HG02678 (cell line): ENCODE measurements around the gene TAF4.
"Not testable (repeated sequence)": the region's sequence is repeated elsewhere in the genome, so short reads cannot be mapped to it uniquely, and the experiment has no call there.

ENCODE experiments used
- ATAC-seq: cut with Tn5 transposase; IDR thresholded peaks from one replicate; pipeline ENCODE4 v1.9.1; 2021; ENCODE audit warnings: mild to moderate bottlenecking, moderate library complexity; ENCODE audit not compliant: unreplicated experiment

The TAF4 gene

GRCh38 chr20:61949714-61950640 lies 115.7 kb downstream of the TAF4 start:
- no peak for ATAC-seq

- ATAC-seq: no peak
Measured at GRCh38 chr20:61949363-61949713, 116.3 kb downstream of the TAF4 start.

DNA sequence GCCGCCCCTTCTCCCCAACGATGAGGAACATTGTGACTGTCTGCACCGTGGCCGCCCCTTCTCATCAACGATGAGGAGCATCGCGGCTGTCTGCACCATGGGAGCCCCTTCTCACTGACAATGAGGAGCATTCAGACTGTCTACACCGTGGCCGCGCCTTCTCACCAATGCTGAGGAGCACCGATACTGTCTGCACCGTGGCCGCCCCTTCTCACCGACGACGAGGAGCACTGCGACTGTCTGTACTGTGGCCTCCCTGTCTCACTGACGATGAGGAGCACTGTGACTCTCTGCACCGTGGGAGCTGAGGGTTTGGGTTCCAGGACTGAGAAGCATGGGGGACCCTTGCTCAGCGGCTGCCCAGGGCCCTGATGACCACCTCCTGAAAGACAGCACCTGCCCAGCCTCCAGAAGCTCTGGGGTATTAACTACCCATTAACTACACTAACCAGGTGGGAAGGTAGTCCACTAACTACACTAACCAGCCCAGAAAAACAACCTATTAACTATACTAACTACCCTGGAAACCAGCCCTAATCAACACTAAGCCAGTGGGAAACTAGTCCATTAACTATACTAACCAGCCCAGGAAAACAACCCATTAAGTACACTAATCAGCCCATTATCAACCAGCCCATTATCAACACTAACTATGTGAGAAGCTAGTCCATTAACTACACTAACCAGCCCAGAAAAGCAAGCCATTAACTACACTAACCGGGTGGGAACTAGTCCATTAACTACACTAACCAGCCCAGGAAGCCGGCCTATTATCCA lies 116.9 kb downstream of the TAF4 start:
- no peak for ATAC-seq

DNA sequence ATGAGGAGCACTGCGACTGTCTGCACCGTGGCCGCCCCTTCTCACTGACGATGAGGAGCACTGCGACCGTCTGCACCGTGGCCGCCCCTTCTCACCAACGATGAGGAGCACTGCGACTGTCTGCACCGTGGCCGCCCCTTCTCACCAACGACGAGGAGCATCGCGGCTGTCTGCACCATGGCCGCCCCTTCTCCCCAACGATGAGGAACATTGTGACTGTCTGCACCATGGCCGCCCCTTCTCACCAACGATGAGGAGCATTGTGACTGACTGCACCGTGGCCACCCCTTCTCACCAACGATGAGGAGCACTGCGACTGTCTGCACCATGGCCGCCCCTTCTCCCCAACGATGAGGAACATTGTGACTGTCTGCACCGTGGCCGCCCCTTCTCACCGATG lies 117.6 kb downstream of the TAF4 start:
- ATAC-seq: not testable (repeated sequence)

DNA sequence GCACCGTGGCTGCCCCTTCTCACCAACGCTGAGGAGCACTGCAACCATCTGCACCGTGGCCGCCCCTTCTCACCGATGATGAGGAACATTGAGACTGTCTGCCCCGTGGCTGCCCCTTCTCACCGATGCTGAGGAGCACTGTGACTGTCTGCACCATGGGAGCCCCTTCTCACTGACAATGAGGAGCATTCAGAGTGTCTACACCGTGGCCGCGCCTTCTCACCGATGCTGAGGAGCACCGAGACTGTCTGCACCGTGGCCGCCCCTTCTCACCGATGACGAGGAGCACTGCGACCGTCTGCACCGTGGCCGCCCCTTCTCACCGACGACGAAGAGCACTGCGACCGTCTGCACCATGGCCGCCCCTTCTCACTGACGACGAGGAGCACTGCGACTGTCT lies 120.2 kb downstream of the TAF4 start:
- ATAC-seq: not testable (repeated sequence)

- ATAC-seq: not testable (repeated sequence)
Measured at GRCh38 chr20:61944967-61945366, 120.7 kb downstream of the TAF4 start.

GRCh38 chr20:61942526-61942925 lies 123.2 kb downstream of the TAF4 start:
- no peak for ATAC-seq

DNA sequence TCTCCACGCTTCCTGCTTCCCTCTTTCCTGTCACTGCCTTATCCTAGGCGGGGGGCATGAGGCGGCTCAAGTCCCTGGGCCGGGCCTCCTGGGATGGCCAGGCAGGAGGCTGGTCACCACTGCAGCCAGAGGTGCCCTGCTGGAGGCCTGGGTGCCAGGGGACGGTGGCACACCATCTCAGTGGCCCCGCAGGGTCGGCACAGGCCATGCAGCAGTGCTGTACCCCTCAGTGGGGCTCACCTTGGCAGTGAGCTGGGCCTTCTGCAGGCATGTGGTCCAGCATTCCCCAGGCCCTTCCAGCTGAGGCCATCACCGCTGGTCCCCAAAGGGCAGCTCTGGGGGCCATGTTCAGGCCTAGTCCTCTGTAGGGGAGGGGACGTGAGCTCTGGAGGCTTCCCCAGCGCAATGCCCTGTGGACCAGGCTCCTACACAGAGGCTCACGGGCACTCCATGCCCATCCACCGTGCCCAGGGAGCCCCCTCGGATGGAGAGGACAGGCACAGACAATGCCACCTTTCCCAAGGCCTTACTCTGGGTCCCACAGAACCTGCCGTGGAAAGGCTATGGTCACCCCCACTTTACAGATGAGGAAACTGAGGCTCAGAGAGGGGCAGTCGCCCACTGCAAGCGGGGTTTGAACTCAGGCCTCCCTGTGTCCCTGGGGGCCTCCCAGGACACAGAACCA lies 123.8 kb downstream of the TAF4 start:
- ATAC-seq: no peak

- ATAC-seq: no peak
Measured at GRCh38 chr20:61940976-61941720, 124.5 kb downstream of the TAF4 start.

DNA sequence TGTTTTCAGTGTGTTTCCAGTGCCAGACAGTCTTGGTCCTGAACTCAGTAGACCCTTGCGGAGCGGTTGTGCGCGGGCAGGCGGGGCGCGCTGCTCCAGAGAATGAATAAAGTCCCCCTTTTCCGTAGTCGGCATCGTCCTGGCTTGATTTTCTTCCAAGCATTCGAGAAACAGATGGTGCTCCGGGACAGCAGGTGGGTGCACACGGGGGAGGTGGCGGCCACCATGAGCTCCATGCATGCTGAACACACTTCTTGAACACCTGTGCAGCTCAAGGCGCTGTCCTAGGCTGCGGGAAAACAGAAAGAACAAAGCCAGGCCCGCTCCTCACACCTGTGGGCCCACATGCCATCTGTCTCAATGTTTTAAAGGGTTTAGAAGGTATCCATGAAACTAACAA lies 125.2 kb downstream of the TAF4 start:
- no peak for ATAC-seq

GRCh38 chr20:61939691-61940360 lies 125.9 kb downstream of the TAF4 start:
- no peak for ATAC-seq

- no peak for ATAC-seq
Measured at GRCh38 chr20:61938839-61939690, 126.6 kb downstream of the TAF4 start.

DNA sequence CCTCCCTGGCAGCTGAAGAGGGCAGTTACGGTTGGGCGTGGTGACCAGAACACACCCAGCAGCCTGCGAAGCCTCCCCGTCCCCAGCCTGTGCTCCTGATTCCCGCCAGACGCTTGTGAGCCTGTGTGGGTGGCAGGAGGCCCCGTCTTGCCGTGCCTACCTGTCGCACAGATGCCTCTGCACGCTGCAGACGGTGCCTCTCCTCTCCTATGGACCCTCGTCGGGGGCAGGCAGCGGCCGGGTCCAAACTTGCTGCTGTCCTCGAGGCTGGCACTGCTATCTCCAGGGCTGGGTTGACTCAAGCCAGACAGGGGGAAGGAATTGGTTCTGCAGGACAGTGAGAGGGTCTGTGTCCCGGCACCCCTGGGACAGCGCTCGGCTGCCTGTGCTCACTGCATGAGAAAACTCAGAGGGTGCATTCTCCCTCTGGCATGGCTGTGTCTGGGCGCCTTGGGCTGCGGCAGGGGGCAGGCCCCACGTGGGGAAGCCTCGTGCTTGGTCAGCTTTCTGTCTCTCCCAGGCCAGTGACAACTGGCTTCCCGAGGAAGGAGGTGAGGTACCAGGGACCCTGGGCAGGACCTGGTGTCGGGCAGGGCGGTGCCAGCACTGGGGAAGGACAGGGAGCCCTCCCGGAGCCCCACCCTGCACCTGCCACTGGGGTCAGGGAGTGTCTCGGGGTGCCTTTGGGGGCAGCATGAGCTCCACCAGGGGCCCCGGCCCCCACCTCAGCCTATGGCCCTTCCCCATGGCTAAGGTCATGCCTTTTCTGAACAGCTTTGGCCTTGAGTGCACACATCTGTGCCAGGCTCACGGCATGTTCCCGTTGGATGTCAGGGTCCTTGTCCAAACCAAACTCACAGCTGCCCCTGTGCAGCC lies 127.5 kb downstream of the TAF4 start:
- no peak for ATAC-seq

DNA sequence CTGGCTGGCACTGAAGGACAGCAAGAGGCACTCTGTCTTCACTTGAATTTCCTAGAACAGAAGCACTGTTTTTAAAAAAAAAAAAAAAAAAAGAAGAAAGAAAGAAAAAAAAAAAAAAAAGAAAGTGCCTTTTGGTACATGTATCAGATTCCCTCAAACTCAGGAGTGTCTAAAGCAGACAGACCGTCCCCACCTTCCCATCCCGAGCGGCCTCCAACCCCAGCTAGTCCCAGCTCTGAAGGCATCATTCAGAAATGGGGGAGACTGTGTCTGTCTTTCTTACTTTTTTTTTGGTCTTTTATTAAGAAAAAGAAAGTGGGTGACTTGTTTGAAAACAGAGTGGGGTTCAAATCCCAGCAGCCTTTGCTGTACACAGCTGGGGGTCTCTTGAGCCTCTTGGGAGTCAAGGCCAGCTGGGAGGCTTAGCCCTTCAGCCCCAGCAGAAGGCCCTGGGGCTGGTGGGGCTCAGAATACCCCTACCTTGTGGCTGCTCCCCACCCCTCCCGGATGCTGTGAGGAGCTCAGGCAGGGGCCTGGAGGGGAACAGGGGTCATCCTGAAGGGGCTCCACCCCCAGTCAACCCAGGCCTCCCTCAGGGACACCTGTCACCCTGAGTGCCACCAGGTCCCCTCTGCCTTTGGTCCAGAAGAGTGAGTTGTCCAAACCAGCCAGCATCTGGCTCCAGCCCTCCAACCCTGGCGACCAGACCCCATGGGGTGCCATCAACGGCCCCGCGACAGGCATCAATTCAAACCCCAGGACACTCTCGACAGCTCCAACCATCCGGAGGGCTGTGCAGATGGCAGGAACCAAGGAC lies 128.3 kb downstream of the TAF4 start:
- no peak for ATAC-seq

DNA sequence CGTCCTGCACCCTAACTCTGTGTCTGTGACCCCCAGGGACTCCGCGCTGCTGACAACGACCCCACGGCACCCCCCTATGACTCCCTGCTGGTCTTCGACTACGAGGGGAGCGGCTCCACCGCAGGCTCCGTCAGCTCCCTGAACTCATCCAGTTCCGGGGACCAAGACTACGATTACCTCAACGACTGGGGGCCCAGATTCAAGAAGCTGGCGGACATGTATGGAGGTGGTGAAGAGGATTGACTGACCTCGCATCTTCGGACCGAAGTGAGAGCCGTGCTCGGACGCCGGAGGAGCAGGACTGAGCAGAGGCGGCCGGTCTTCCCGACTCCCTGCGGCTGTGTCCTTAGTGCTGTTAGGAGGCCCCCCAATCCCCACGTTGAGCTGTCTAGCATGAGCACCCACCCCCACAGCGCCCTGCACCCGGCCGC lies 129.0 kb downstream of the TAF4 start:
- no peak for ATAC-seq

DNA sequence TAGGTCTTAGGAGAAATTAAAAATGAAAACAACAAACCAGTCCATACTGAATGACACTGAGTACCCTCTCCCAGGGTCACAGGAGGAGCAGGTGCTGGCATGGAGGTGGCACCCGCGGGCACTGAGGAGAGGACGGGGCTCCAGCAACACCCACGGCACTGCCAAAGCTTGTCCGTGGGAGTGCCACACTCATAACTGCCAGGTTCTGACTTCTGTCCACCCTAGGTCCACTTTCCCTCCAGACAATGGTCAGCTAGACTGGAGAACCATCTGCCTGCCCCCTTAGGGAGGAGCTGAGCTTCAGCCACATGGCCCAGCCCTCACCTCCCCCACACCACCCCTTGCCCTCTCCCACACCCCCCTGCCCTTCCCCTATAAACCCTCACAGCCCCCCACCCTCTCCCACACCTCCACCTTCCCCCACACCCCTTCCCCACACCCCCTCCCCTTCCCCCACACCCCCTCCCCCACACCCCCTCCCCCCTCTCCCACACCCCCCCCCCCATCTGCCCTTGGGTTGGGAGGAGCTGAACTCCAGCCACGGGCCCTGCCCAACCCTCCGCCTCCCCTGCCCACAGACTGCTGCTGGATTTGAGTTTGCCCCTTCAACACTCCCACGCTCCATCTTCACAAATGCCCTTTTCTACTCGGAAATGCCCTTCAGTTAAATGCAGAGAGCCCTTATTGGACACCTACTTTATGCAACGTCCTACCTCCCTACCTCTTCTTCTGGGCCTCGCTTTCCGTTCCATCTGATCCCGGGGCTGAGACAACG lies 129.6 kb downstream of the TAF4 start:
- no peak for ATAC-seq
